Measurements from ENCODE around the gene SMCO2.

Gene SMCO2

GRCh38 chr12:27499377-27499776 lies 52.8 kb downstream of the SMCO2 start:
- no peak overlapping the region for H2BK5ac ChIP-seq (ENCODE audit: low read depth, low read length, poor library complexity, severe bottlenecking)
- H4K91ac ChIP-seq (ENCODE audit: low read length), result no peak overlapping the region
- H2BK120ac ChIP-seq (ENCODE audit: low read depth, low read length), result no peak overlapping the region
- H3K27me3 ChIP-seq (ENCODE audit: control insufficient read depth in 1 of 2, insufficient read depth in 1 of 2, low read length in 2 of 2), result no peaks in the 10 kb centered on the region
- H3K18ac ChIP-seq (ENCODE audit: low read depth in 1 of 2, low read length in 2 of 2), result no peak overlapping the region
- H3K27ac ChIP-seq (ENCODE audit: low read length, poor library complexity, severe bottlenecking), result no peak overlapping the region
- no peak for DNase-seq
- no peak overlapping the region for H3K4me3 ChIP-seq (ENCODE audit: insufficient read depth in 1 of 2, low read depth in 1 of 2, low read length in 2 of 2)
- no peak overlapping the region for H3K9ac ChIP-seq (ENCODE audit: low read length)
- no peaks in the 10 kb centered on the region for H3K79me1 ChIP-seq (replicated peaks; ENCODE audit: low read length, poor library complexity, severe bottlenecking)
- no peak overlapping the region for H2BK15ac ChIP-seq (ENCODE audit: low read depth, poor library complexity, severe bottlenecking)
- H3K14ac ChIP-seq (ENCODE audit: low read length in 2 of 2), result no peak overlapping the region
- H3K4me2 ChIP-seq (ENCODE audit: low read length, poor library complexity, severe bottlenecking), result no peak overlapping the region
- no CpG with 5 or more reads among the region's 3 CpGs for WGBS
- H3K36me3 ChIP-seq (ENCODE audit: control insufficient read depth in 1 of 2, insufficient read depth in 2 of 2, low read depth in 1 of 2, low read length in 2 of 2), result no peaks in the 10 kb centered on the region
- H2BK12ac ChIP-seq (ENCODE audit: low read length in 2 of 2), result no peak overlapping the region
- H4K8ac ChIP-seq (ENCODE audit: low read length), result no peak overlapping the region
- no peaks in the 10 kb centered on the region for H3K9me3 ChIP-seq (ENCODE audit: control insufficient read depth, low read length)
- H3K4ac ChIP-seq (ENCODE audit: low read depth in 1 of 2, low read length in 2 of 2), result no peak overlapping the region
- H3K23ac ChIP-seq (ENCODE audit: low read length in 2 of 2), result no peak overlapping the region
- no peaks in the 10 kb centered on the region for H3K4me1 ChIP-seq (ENCODE audit: control insufficient read depth, insufficient read depth, low read depth, low read length)
- H2AFZ ChIP-seq (ENCODE audit: low read depth, low read length), result no peak overlapping the region
- H2AK5ac ChIP-seq (ENCODE audit: low read length, severe bottlenecking), result no peak overlapping the region

GRCh38 chr12:27500546-27500945 lies 54.0 kb downstream of the SMCO2 start:
- Histone ChIP-seq H2BK12ac (ENCODE audit: low read length in 2 of 2) (no peak overlapping the region), H2BK15ac (ENCODE audit: low read depth, poor library complexity, severe bottlenecking) (no peak overlapping the region), H3K14ac (ENCODE audit: low read length in 2 of 2) (no peak overlapping the region), H2BK5ac (ENCODE audit: low read depth, low read length, poor library complexity, severe bottlenecking) (no peak overlapping the region), H3K18ac (ENCODE audit: low read depth in 1 of 2, low read length in 2 of 2) (no peak overlapping the region), H3K9ac (ENCODE audit: low read length) (no peak overlapping the region), H2BK120ac (ENCODE audit: low read depth, low read length) (no peak overlapping the region), H3K27ac (ENCODE audit: low read length, poor library complexity, severe bottlenecking) (no peak overlapping the region), H2AK5ac (ENCODE audit: low read length, severe bottlenecking) (no peak overlapping the region), H3K27me3 (ENCODE audit: control insufficient read depth in 1 of 2, insufficient read depth in 1 of 2, low read length in 2 of 2) (no peaks in the 10 kb centered on the region), H2AFZ (ENCODE audit: low read depth, low read length) (no peak overlapping the region), H4K8ac (ENCODE audit: low read length) (no peak overlapping the region), H3K79me1 (replicated peaks; ENCODE audit: low read length, poor library complexity, severe bottlenecking) (no peaks in the 10 kb centered on the region), H3K9me3 (ENCODE audit: control insufficient read depth, low read length) (no peaks in the 10 kb centered on the region), H3K4me3 (ENCODE audit: insufficient read depth in 1 of 2, low read depth in 1 of 2, low read length in 2 of 2) (no peak overlapping the region), H3K23ac (ENCODE audit: low read length in 2 of 2) (no peak overlapping the region), H3K36me3 (ENCODE audit: control insufficient read depth in 1 of 2, insufficient read depth in 2 of 2, low read depth in 1 of 2, low read length in 2 of 2) (no peaks in the 10 kb centered on the region), H3K4me2 (ENCODE audit: low read length, poor library complexity, severe bottlenecking) (no peak overlapping the region), H4K91ac (ENCODE audit: low read length) (no peak overlapping the region), H3K4ac (ENCODE audit: low read depth in 1 of 2, low read length in 2 of 2) (no peak overlapping the region), H3K4me1 (ENCODE audit: control insufficient read depth, insufficient read depth, low read depth, low read length) (no peaks in the 10 kb centered on the region)
- WGBS, result 79% methylated on average over 3 of the region's 3 CpGs
- DNase-seq, result no peak

- H3K36me3 ChIP-seq (ENCODE audit: control insufficient read depth in 1 of 2, insufficient read depth in 2 of 2, low read depth in 1 of 2, low read length in 2 of 2), result no peaks in the 10 kb centered on the region
- H3K23ac ChIP-seq (ENCODE audit: low read length in 2 of 2), result no peak overlapping the region
- no peak for DNase-seq
- 98% methylated on average over 6 of the region's 6 CpGs for WGBS
- H2BK15ac ChIP-seq (ENCODE audit: low read depth, poor library complexity, severe bottlenecking), result no peak overlapping the region
- H3K4me3 ChIP-seq (ENCODE audit: insufficient read depth in 1 of 2, low read depth in 1 of 2, low read length in 2 of 2), result no peak overlapping the region
- H3K14ac ChIP-seq (ENCODE audit: low read length in 2 of 2), result no peak overlapping the region
- no peak overlapping the region for H2AK5ac ChIP-seq (ENCODE audit: low read length, severe bottlenecking)
- no peak overlapping the region for H3K18ac ChIP-seq (ENCODE audit: low read depth in 1 of 2, low read length in 2 of 2)
- H3K4me1 ChIP-seq (ENCODE audit: control insufficient read depth, insufficient read depth, low read depth, low read length), result no peaks in the 10 kb centered on the region
- no peak overlapping the region for H3K9ac ChIP-seq (ENCODE audit: low read length)
- no peak overlapping the region for H3K27ac ChIP-seq (ENCODE audit: low read length, poor library complexity, severe bottlenecking)
- H2AFZ ChIP-seq (ENCODE audit: low read depth, low read length), result no peak overlapping the region
- H3K9me3 ChIP-seq (ENCODE audit: control insufficient read depth, low read length), result no peaks in the 10 kb centered on the region
- no peak overlapping the region for H3K4me2 ChIP-seq (ENCODE audit: low read length, poor library complexity, severe bottlenecking)
- H4K8ac ChIP-seq (ENCODE audit: low read length), result no peak overlapping the region
- no peak overlapping the region for H2BK12ac ChIP-seq (ENCODE audit: low read length in 2 of 2)
- no peaks in the 10 kb centered on the region for H3K79me1 ChIP-seq (replicated peaks; ENCODE audit: low read length, poor library complexity, severe bottlenecking)
- H3K4ac ChIP-seq (ENCODE audit: low read depth in 1 of 2, low read length in 2 of 2), result no peak overlapping the region
- no peak overlapping the region for H4K91ac ChIP-seq (ENCODE audit: low read length)
- no peak overlapping the region for H2BK120ac ChIP-seq (ENCODE audit: low read depth, low read length)
- H2BK5ac ChIP-seq (ENCODE audit: low read depth, low read length, poor library complexity, severe bottlenecking), result no peak overlapping the region
- H3K27me3 ChIP-seq (ENCODE audit: control insufficient read depth in 1 of 2, insufficient read depth in 1 of 2, low read length in 2 of 2), result no peaks in the 10 kb centered on the region
Observed at GRCh38 chr12:27502021-27502435, 55.5 kb downstream of the SMCO2 start.

GRCh38 chr12:27504507-27504906 lies 58.0 kb downstream of the SMCO2 start:
- H3K18ac ChIP-seq (ENCODE audit: low read depth in 1 of 2, low read length in 2 of 2), result no peak overlapping the region
- WGBS, result 82% methylated on average over 1 of the region's 2 CpGs

More at GRCh38 chr12:27504507-27504906, 58.0 kb downstream of the SMCO2 start:
- Histone ChIP-seq H2BK15ac (ENCODE audit: low read depth, poor library complexity, severe bottlenecking) (no peak overlapping the region), H3K4ac (ENCODE audit: low read depth in 1 of 2, low read length in 2 of 2) (no peak overlapping the region), H2BK5ac (ENCODE audit: low read depth, low read length, poor library complexity, severe bottlenecking) (no peak overlapping the region), H3K14ac (ENCODE audit: low read length in 2 of 2) (no peak overlapping the region), H3K27ac (ENCODE audit: low read length, poor library complexity, severe bottlenecking) (no peak overlapping the region), H3K27me3 (ENCODE audit: control insufficient read depth in 1 of 2, insufficient read depth in 1 of 2, low read length in 2 of 2) (no peaks in the 10 kb centered on the region), H2AK5ac (ENCODE audit: low read length, severe bottlenecking) (no peak overlapping the region), H2BK12ac (ENCODE audit: low read length in 2 of 2) (no peak overlapping the region), H3K9me3 (ENCODE audit: control insufficient read depth, low read length) (no peaks in the 10 kb centered on the region), H4K8ac (ENCODE audit: low read length) (no peak overlapping the region), H2AFZ (ENCODE audit: low read depth, low read length) (no peak overlapping the region), H3K36me3 (ENCODE audit: control insufficient read depth in 1 of 2, insufficient read depth in 2 of 2, low read depth in 1 of 2, low read length in 2 of 2) (no peaks in the 10 kb centered on the region), H3K4me2 (ENCODE audit: low read length, poor library complexity, severe bottlenecking) (no peak overlapping the region), H3K79me1 (replicated peaks; ENCODE audit: low read length, poor library complexity, severe bottlenecking) (no peaks in the 10 kb centered on the region), H3K9ac (ENCODE audit: low read length) (peak overlapping the region; percentile 75), H3K23ac (ENCODE audit: low read length in 2 of 2) (no peak overlapping the region), H2BK120ac (ENCODE audit: low read depth, low read length) (no peak overlapping the region), H4K91ac (ENCODE audit: low read length) (no peak overlapping the region), H3K4me1 (ENCODE audit: control insufficient read depth, insufficient read depth, low read depth, low read length) (no peaks in the 10 kb centered on the region), H3K4me3 (ENCODE audit: insufficient read depth in 1 of 2, low read depth in 1 of 2, low read length in 2 of 2) (no peak overlapping the region)
- DNase-seq, result no peak

All from mesenchymal stem cell (in vitro differentiated cells and primary cell).